Lower leg skin (tissue), 3 donors: ENCODE data around the gene CCDC63.

Experiments used
- POLR2A ChIP-seq, 2 donors: fragments of 450-650 bp; IDR thresholded peaks; one replicate each; pipeline ENCODE4 v1.6.1; 2016 to 2017; ENCODE audit warnings: antibody characterized with exemption in 2 of 2, mild to moderate bottlenecking in 1 of 2, moderate library complexity in 1 of 2
- TF ChIP-seq, protein P1 (sequence below), 3 donors: fragments of 450-650 bp; IDR thresholded peaks; one replicate each; pipeline ENCODE4 v1.5.1; 2016; ENCODE audit warnings: antibody characterized with exemption in 3 of 3, mild to moderate bottlenecking in 3 of 3, moderate library complexity in 2 of 3

DNA sequence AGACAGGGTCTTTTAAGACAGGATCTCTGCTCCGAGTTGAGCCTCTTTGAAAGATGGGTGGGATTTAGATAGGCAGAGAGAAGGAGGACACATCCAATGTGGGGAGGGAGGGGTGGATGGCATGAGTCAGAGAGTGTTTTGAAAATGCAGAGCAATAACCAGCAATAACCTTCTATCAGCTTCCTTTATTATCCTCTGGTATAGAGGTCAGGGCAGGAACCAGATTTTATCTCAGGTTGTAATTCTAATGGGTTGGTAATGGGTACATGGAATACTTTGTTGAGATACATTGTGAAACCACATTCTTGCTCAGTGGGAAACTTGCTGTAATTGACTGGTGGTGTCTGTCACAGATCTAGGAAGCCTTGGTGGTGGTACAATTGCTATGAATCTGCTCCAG, 37.6 kb upstream of the CCDC63 start:
- TF ChIP-seq, protein P1, sequence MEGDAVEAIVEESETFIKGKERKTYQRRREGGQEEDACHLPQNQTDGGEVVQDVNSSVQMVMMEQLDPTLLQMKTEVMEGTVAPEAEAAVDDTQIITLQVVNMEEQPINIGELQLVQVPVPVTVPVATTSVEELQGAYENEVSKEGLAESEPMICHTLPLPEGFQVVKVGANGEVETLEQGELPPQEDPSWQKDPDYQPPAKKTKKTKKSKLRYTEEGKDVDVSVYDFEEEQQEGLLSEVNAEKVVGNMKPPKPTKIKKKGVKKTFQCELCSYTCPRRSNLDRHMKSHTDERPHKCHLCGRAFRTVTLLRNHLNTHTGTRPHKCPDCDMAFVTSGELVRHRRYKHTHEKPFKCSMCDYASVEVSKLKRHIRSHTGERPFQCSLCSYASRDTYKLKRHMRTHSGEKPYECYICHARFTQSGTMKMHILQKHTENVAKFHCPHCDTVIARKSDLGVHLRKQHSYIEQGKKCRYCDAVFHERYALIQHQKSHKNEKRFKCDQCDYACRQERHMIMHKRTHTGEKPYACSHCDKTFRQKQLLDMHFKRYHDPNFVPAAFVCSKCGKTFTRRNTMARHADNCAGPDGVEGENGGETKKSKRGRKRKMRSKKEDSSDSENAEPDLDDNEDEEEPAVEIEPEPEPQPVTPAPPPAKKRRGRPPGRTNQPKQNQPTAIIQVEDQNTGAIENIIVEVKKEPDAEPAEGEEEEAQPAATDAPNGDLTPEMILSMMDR (IDR thresholded peaks at IDR 0.05): no peak
- no peak for TF ChIP-seq POLR2A (IDR thresholded peaks at IDR 0.05)
